Fibroblast of skin of scalp (primary cell): ENCODE results near the gene ZNF256. TPM values are rescaled to one million over a fixed set of nuclear protein-coding genes. Genes with fewer than 3 reads are reported as not detected.

Experiments
- DNase-seq: peaks from one replicate; pipeline ENCODE4 v3.0.0-alpha.2; 2013
- polyA plus RNA-seq, 2 experiments: library from polyadenylated mRNA; unstranded; fragments of 120-200 nt; gene quantifications; one replicate each; pipeline ENCODE4 v1.2.1, GENCODE V29; 2013; ENCODE audit not compliant: insufficient read length in 2 of 2

The ZNF256 gene
- polyA plus RNA-seq (2013, experiment 1 of 2; ENCODE audit: insufficient read length) = 2.8 TPM
- 2.9 TPM for polyA plus RNA-seq (2013, experiment 2 of 2; ENCODE audit: insufficient read length)

GRCh38 chr19:57947419-57948134 lies at the start of gene ZNF256:
Gene ZNF256, minus strand, starts transcription at chr19:57947706. Its CDS starts 232 bp downstream, at chr19:57947474.
- peak; percentile 95 for DNase-seq

DNA sequence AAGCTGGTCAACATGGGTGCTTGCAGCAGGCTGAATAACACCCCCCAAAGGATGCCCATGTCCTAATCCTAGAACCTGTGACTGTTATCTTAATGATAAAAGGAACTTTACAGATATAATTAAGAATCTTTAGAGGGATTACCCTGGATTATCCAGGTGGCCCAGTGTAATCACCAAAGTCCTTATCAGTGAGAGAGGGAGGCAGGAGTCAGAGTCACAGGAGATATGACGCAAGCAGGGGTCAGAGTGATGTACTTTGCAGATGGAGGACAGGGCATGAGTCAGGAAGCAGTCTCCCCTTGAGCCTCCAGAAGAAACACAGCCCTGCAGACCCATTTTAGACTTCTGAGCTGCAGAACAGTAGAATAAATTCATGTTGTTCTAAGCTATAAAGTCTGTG lies 45.3 kb upstream of the ZNF256 start:
- DNase-seq = no peak

GRCh38 chr19:57978586-57979289 lies 31.2 kb upstream of the ZNF256 start:
- no peak for DNase-seq

- DNase-seq = no peak
Observed at GRCh38 chr19:57974434-57974833, 26.9 kb upstream of the ZNF256 start, which contains the start of gene C19orf18. Gene C19orf18, minus strand, starts transcription at chr19:57974534. Its CDS starts 102 bp downstream, at chr19:57974432.

- DNase-seq = no peak
Observed at GRCh38 chr19:57964761-57965160, 17.3 kb upstream of the ZNF256 start.

DNA sequence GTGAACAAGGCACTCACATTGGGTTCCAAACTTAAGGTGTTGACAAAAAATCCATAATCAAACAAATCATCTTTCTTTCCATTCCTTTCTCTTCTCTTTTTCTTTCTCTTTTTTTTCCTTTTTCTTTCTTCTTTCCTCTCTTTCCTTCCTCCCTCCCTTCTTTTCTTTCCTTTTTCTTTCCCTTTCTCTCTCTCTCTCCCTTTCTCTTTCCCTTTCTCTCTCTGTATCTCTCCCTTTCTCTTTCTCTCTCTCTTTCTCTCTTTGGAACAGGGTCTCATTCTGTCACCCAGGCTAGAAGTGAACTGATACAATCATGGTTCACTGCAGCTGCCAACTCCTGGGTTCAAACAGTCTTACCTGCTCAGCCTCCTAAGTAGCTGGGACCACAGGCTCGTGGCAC lies 14.3 kb upstream of the ZNF256 start:
- no peak for DNase-seq

DNA sequence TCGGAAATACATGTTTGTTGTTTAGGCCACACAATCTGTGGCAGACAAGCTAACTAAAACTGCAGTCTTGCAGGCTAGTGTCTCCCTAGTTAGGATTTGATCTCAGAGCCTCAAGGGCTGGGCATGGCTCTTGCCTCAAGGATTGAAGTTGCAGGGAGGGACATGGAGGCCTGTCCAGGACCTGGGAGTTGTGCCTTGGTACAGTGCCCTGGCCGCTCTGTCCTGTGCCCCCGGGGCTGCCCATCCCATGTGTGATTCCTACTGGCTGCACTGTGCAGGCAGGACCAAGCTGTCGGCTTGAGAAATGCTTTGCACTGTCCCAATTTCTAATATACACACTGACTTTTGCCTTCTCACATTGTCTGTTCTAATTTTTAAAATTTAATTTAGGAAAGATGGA lies 7.5 kb upstream of the ZNF256 start:
- no peak for DNase-seq

- no peak for DNase-seq
Observed at GRCh38 chr19:57949702-57950101, 2.2 kb upstream of the ZNF256 start.

DNA sequence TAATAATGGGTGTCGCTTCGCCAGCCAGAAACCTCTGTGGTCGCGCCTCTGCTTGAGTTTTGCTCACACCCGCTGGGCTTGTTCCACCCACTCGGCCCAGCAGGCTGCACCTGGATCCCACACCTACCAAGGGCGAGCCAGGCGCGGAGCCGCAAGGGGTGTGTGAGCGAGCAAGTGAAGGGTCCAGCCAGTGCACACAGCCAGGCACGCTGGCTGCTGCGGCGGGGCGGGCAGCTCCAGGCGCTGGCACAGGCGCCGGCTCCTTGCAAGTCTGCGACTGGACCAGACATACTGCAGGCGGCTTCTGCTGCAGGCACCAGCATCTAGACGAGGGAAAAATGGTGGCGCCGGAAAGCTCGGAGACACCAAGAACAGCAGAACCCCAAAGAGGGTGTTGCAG lies 1.8 kb upstream of the ZNF256 start:
- DNase-seq = no peak

- no peak for DNase-seq
Observed at GRCh38 chr19:57947088-57947418, 453 bp downstream of the ZNF256 start.

DNA sequence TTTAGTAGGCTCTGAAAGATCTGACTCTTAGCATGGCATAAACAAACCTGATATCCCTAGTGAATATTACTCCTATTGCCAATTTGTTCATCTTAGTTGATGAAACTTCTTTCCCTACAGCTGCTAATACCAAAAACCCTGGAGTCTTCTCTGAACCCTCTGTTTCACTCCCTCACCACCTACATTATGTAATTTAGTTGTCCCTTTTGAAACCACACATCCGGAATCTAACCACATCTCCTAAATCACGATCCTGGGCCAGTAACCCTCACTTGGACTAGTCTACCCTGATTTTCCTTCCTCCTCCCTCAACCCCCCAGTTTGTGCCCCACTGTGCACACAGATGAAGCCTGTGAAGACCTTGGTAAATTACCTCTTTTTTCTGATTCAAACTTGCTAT lies 1.2 kb downstream of the ZNF256 start:
- DNase-seq = no peak

DNA sequence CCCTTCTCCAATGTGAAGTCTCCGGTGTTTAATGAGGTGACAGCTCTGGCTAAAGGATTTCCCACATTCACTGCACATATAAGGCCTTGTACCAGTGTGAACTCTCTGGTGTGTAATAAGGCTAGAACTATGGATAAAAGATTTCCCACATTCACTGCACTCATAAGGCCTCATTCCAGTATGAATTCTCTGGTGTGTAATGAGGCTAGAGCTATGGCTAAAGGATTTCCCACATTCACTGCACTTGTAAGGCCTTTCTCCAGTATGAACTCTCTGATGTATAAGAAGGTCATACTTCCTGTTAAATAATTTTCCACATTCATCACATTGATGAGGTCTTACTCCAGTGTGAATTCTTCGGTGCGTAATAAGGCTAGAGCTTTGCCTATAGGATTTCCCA lies 5.9 kb downstream of the ZNF256 start:
- no peak for DNase-seq

- no peak for DNase-seq
Observed at GRCh38 chr19:57935731-57936130, 11.8 kb downstream of the ZNF256 start.

DNA sequence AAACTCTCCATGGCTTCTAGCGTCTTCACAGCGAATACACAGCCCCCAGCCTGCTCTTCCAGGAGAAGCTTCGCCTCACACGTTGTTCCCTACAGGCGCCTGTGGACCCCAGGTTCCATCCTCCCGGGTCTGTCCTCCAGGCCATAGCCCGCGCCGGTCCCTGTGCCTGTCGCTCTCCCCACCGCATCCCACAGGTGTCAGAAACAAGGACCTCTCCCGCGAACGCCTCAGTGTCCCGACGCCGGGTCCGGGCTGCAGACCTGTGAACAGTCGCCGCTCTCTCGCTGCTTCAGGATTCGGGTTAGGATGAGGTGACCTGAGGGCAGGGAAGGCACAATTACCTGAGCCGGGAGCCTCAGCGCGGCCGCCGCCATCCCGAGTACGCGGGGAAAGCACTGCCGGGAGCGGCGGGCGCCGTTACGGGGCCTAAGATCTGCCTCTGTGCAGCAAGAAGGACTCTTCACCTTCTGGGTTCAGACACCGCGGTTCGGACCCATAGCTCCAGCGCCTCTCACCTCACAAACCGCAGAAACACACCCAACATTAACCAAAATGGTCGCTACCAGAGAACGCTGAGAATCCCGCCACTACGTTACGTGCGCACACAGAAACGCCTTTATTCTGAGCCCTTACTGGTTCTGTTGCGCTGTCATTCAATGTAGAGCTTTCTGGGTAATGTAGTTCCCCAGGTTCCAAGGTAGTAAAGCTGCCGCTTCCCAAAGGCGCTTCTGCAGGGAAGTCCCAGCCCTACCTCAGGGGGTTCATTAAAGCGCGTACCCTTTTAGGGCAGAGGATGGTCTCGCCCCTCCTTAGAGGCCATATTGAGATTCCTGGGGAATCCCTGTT lies 12.5 kb downstream of the ZNF256 start, which contains the start of gene ZNF418:
Gene ZNF418 (minus strand): TSS at position 583 of the 846 bp plus-strand sequence. CDS start 1,580 bp downstream, outside the sequence.
- peak; percentile 87 for DNase-seq

- DNase-seq = no peak
Observed at GRCh38 chr19:57927587-57927986, 19.9 kb downstream of the ZNF256 start.

- peak; percentile 97 for DNase-seq
Observed at GRCh38 chr19:57916168-57916995, 31.1 kb downstream of the ZNF256 start, which contains the start of gene ZNF417. Gene ZNF417, minus strand, starts transcription at chr19:57916592. Its CDS starts 181 bp downstream, at chr19:57916411.

DNA sequence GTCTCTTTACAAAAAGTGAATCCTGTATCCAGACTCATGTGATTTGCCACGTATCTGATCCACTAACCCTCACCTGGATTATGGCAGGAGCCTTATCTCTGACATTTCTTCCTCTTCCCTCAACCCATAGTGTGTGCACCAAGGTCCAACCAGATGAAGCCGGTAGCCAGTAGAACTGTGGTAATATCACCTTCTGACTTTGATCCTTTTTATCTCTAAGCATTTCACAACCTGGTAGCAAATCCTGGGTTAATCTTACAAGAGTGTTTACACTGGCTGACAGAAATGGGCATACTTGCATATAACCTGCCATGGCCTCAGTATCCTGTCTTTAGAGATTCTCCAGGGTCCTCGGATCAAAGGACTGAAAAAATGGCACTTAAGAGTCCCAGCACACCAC lies 33.0 kb downstream of the ZNF256 start:
- no peak for DNase-seq

DNA sequence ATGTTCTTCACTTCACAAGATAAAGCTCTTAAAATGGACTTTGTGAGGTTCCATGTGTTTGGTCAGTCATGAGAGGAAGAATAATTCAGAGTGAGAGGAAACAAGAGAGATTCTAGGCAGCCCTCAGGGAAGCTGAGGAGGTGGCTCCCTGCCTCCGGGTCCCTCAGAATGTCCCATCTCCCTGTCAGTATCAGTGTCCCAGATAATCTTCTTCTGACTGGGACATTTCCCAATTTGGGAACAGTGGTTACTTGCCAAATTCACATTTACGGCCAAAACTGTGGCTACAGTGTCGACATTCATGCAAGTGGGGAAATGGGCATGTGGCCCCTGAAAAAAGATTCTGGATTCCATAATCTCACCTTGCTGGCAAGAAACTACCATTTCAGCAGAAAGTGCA lies 40.1 kb downstream of the ZNF256 start:
- DNase-seq = no peak

- DNase-seq = no peak
Observed at GRCh38 chr19:57905258-57905657, 42.2 kb downstream of the ZNF256 start.

GRCh38 chr19:57903618-57904184 lies 43.8 kb downstream of the ZNF256 start:
- DNase-seq = no peak

DNA sequence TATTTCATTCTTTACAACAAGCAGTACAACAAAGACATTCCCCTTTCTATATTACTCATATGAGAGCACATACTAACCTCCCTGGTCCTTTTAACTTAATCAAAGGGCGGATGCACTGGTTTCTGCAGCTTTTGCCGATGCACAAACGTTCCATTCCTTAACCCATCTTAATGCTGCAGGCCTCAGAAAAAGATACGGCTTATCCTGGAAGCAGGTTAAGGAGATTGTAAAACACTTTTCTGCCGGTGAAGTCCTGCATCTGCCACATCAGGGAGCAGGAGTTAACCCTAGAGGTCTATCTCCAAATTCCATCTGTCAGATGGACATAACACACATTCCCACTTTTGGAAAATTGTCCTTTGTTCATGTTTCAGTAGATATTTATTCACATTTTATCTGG lies 47.2 kb downstream of the ZNF256 start:
- DNase-seq = no peak
